Pancreas (tissue), 10 donors: ENCODE results near the gene MTG2. TPM values are rescaled to one million over a fixed set of nuclear protein-coding genes. Genes with fewer than 3 reads are reported as not detected.
A peak's percentile ranks its signal among the peaks of the same experiment; 100 is the strongest.

Source experiments
- ATAC-seq, 4 donors: fragments of 200-7000 bp; cut with Tn5 transposase; one replicate each; pipeline versions ENCODE4 v1.8.0 to v1.9.1; 2020; ENCODE audit warnings: mild to moderate bottlenecking in 4 of 4, moderate library complexity in 4 of 4
- DNase-seq, 6 donors: peaks; one replicate each; pipeline ENCODE4 v3.0.0-alpha.2; 2020
- FAIRE-seq: peaks from 2 replicates; lab custom pipeline; 2012; peaks lifted over from hg19 to GRCh38; lab: Jason Lieb, UNC
- H3K27ac ChIP-seq, 4 donors: fragments of 200-600 bp; sonication (generic); 1 replicate in 3 of 4; 2 replicates in 1 of 4; pipeline versions ENCODE4 v1.5.0 to v1.8.0; 2020
- H3K27me3 ChIP-seq, 4 donors: fragments of 200-600 bp; one replicate each; pipeline ENCODE4 v1.8.0; 2021
- H3K36me3 ChIP-seq, 3 donors: fragments of 200-600 bp; sonication (generic) in 1 of 3; one replicate each; pipeline versions ENCODE4 v1.5.0 to v1.8.0; 2020 to 2021
- H3K4me1 ChIP-seq, 3 donors: fragments of 200-600 bp; one replicate each; pipeline ENCODE4 v1.8.0; 2021
- H3K4me3 ChIP-seq, 4 donors: fragments of 200-600 bp; sonication (generic) in 2 of 4; one replicate each; pipeline versions ENCODE4 v1.5.0 to v1.8.0; 2020 to 2021
- H3K9me3 ChIP-seq, 4 donors: fragments of 200-600 bp; one replicate each; pipeline ENCODE4 v1.8.0; 2021
- WGBS, 2 donors: extraction: QIAGEN DNeasy Blood & Tissue Kit; methylation state at CpG; one replicate each; pipeline ENCODE4 v1.1.7; 2013; 5-methylcytosine and 5-hydroxymethylcytosine counted together
- intact Hi-C, 3 donors: fragments of 100-400 bp; cut with DNase I; formaldehyde crosslinking; loops; one replicate each; pipeline versions ENCODE4 v1.11.1 to v1.14.2; 2022
- polyA plus RNA-seq, 2 donors: library from polyadenylated mRNA; stranded (reverse); fragments of 200-250 nt; gene quantifications; one replicate each; pipeline ENCODE4 v1.2.3, GENCODE V29; 2013
- total RNA-seq, 6 donors: library from RNA; stranded (reverse); fragmentation: NEBNext Ultra II Directional in 4 of 6; extraction: Animal tissue kit (Norgen Biotek cat#: 25700) in 4 of 6; gene quantifications; one replicate each; pipeline versions ENCODE4 v1.2.1 to v1.2.4, GENCODE V29; 2021 to 2023
- TF ChIP-seq, protein P1 (sequence below), 4 donors: fragments of 200-600 bp; sonication (generic) in 3 of 4; IDR thresholded peaks; one replicate each; pipeline versions ENCODE4 v1.5.0 to v1.8.0; 2021; ENCODE audit warnings: antibody characterized with exemption in 4 of 4
- donor health status: healthy with polysubstance abuse.
- donor health status: DM: no; HTN: no; CAD: no; lungs with moderate emphysema.
- donor health status: DM: no; HTN: no; CAD: no.
- donor health status: control.
- donor health status: control.
- donor health status: Bipolar disorder and iron deficiency.
- donor health status: DM: yes; HTN: yes; CAD: no.
- donor health status: DM: no; HTN: no; CAD: no.
- donor health status: DM: no; HTN: no; CAD: no.
- donor health status: DM: yes; HTN: yes; CAD: no.

MTG2 gene
- total and polyA plus RNA-seq, 8 donors: 9.7 to 55.3 (median 14.2) TPM

DNA sequence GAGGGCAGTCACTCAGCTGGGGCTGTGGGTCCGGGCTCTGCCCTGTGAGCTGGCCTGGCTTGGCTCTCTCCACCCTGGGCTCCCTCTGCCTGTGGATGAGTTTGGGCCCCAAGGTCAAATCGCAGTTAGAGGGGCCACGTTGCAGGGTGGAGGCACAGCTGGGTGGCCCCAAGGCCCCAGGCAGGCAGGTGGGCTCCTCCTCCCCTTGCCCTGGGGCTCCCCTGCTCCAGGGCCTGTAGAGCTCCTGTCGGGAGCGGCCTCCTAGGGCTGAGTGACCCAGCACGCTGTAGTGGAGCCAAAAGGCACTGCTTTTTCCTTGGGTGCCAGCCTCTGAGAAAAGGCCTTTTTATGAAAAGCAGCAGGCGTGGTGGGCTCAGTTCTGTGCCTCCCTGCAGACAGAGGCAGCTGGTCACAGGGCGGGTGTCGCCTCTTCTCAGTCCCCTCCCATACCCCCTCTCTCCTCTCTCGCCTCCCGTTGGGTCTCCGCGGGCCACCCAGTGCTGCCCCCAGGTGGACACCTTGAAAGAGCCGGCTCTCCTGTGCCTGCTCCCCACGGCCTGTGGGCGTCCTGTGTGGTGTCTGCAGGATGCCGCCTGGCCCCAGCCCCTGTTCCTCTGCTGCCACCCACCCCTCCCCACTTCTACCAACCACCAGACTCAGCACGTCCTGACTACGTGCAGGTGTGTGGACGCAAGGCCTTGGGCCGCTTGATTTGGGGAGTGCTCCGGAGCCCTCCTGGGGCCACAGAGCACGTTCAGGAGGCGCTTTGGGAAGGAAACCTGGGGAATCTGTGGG lies 26.0 kb upstream of the MTG2 start:
- TF ChIP-seq, protein P1, sequence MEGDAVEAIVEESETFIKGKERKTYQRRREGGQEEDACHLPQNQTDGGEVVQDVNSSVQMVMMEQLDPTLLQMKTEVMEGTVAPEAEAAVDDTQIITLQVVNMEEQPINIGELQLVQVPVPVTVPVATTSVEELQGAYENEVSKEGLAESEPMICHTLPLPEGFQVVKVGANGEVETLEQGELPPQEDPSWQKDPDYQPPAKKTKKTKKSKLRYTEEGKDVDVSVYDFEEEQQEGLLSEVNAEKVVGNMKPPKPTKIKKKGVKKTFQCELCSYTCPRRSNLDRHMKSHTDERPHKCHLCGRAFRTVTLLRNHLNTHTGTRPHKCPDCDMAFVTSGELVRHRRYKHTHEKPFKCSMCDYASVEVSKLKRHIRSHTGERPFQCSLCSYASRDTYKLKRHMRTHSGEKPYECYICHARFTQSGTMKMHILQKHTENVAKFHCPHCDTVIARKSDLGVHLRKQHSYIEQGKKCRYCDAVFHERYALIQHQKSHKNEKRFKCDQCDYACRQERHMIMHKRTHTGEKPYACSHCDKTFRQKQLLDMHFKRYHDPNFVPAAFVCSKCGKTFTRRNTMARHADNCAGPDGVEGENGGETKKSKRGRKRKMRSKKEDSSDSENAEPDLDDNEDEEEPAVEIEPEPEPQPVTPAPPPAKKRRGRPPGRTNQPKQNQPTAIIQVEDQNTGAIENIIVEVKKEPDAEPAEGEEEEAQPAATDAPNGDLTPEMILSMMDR (IDR thresholded peaks at IDR 0.05): peak; percentile 48 to 67 (median 54)
- H3K9me3 ChIP-seq: no peaks in the 10 kb centered on the region
- 45 to 50% methylated on average over 24 of the region's 24 CpGs for WGBS, 2 donors
- DNase-seq: peak in 5 of 6 donors; percentile 42 to 84 (median 71)
- intact Hi-C loops: no loop called here
- ATAC-seq: peak; percentile 77 to 93 (median 89)
- no peak overlapping the region for H3K27ac ChIP-seq
- H3K4me1 ChIP-seq: no peaks in the 10 kb centered on the region
- H3K27me3 ChIP-seq: no peaks in the 10 kb centered on the region
- H3K36me3 ChIP-seq: peaks cover 0 to 4% (median 0%) of the 10 kb centered on the region in 3 donors
- no peak for FAIRE-seq
- no peak overlapping the region for H3K4me3 ChIP-seq

DNA sequence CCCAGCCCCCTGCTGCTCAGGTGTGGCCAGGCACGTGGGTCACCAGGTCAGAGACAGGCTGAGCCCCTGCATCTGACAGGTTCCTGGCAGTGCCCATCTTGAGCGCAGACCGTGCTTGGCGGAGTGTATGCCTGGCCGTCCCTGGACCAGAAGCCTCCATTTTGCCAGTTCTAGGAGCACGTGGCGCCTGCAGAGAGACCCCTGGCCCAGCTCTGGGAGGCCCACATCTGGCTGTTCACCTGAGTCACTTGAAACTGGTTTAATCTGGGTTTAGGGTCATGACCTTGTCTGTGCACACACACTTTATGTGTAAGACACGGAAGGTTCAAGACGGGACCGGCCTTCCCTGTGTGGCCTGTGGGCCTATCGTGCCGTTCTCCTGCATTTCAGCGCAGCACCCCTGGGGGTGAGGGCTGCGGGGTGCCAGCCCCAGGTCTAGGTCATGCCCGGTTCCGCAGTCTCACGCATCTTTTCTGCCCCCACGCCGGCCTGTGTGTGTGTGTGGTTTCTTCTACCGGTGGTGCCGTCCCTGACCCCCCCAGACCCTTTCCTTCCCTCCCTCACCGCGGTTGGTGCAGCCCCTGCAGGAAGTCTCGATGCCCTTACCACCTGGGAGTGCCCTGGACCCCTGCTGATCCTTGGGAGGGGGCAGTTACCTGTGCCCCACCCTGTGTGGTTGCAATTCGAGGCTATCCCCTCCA lies 25.3 kb upstream of the MTG2 start:
- ATAC-seq: peak in 1 of 4 donors; percentile 12
- Histone ChIP-seq H3K36me3 (peaks cover 0 to 5% (median 4%) of the 10 kb centered on the region in 3 donors), H3K9me3 (no peaks in the 10 kb centered on the region), H3K4me3 (no peak overlapping the region), H3K4me1 (no peaks in the 10 kb centered on the region), H3K27ac (no peak overlapping the region), H3K27me3 (no peaks in the 10 kb centered on the region)
- no peak for DNase-seq
- TF ChIP-seq, protein P1 (IDR thresholded peaks at IDR 0.05): no peak
- 76 to 79% methylated on average over 25 of the region's 25 CpGs for WGBS, 2 donors
- intact Hi-C loops: no loop called here
- FAIRE-seq: no peak

DNA sequence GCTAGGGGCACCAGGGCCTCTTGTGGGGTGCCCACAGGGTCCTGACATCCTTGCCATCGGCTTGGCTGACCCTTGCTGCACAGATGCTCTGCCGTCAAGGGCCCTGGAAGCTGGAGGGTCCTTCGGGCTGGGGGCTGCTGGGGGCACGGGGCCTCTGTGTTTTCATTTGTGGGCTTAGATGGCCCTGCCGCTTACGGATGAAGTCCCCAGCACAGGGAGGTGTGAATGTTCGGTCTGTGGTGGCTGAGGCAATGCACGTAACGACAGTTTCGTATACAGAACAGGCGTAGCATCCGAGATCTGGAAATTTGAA lies 24.8 kb upstream of the MTG2 start:
- ATAC-seq (no peak), DNase-seq (no peak), FAIRE-seq (no peak)
- Histone ChIP-seq H3K9me3 (no peaks in the 10 kb centered on the region), H3K27ac (no peak overlapping the region), H3K36me3 (peaks cover 0 to 10% (median 4%) of the 10 kb centered on the region in 3 donors), H3K4me3 (no peak overlapping the region), H3K4me1 (no peaks in the 10 kb centered on the region), H3K27me3 (no peaks in the 10 kb centered on the region)
- intact Hi-C loops: no loop called here
- WGBS, 2 donors: 95 to 96% methylated on average over 12 of the region's 12 CpGs
- TF ChIP-seq, protein P1 (IDR thresholded peaks at IDR 0.05): no peak

DNA sequence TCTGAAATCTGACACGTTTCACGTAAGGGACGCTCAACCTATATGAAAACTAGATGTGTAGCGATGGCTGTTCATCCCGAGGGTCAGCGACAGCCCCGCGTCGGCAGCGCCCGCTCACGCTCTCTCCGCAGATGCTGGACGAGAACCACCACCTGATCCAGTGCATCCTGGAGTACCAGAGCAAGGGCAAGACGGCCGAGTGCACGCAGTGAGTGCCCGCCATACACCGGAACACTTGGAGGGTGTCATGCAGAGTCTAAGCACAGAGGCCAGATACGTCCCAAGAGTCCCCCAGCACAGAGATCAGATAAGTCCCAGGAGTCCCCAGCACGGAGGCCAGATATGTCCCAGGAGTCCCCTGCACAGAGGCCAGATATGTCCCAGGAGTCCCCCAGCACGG lies 24.3 kb upstream of the MTG2 start:
- Histone ChIP-seq H3K27me3 (no peaks in the 10 kb centered on the region), H3K36me3 (peaks cover 0 to 15% (median 5%) of the 10 kb centered on the region in 3 donors), H3K27ac (no peak overlapping the region), H3K9me3 (no peaks in the 10 kb centered on the region), H3K4me1 (no peaks in the 10 kb centered on the region), H3K4me3 (no peak overlapping the region)
- 92 to 96% methylated on average over 22 of the region's 22 CpGs for WGBS, 2 donors
- intact Hi-C loops: no loop called here
- FAIRE-seq: no peak
- no peak for DNase-seq
- no peak for ATAC-seq
- TF ChIP-seq, protein P1 (IDR thresholded peaks at IDR 0.05): no peak
